ENCODE measurements around the gene MED16. TPM values are rescaled to one million over a fixed set of nuclear protein-coding genes. Genes with fewer than 3 reads are reported as not detected.

The MED16 gene
- polyA plus RNA-seq, 4 donors = 39.0 to 107 (median 70.3) TPM

DNA sequence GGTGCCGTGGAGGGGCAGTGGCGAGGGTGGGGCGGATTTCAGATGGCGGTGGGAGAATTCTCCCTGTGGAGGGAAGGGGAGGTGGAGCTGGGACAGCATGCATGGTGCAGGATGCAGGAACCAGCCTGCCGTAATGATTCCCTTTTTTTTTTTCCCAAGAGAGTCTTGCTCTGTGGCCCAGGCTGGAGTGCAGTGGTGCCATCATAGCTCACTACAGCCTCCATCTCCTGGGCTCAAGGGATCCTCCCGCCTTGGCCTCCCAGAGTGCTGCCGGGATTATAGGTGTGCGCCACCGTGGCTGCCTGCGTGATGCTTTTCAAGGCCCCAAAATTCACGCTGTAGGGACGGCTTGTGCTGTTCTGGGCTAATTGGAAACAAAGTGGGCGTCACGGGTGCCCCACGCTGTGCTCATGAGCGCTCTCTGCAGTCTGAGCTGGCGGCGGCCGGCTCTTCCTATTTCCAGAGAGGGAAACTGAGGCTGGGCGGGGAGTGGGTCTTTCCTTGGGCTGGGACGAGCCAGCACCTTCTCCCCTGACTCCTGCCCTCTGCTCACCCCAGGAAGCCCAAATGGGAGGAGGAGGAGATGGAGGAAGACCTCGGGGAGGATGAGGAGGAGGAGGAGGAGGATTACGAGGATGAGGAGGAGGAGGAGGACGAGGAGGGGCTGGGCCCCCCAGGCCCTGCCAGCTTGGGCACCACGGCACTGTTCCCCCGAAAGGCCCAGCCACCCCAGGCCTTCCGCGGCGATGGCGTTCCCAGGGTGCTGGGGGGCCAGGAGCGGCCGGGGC lies 39.1 kb upstream of the MED16 start:
- WGBS, 3 donors = 86 to 92% (median 90%) methylated on average over 24 to 32 of the region's 32 CpGs
- DNase-seq (no peak), FAIRE-seq (no peak)
- Histone ChIP-seq H3K4me1 (ENCODE audit: control insufficient read depth in 3 of 3, insufficient read depth in 2 of 3, low read depth in 1 of 3, low read length in 2 of 3) (peaks cover 0 to 47% (median 6%) of the 10 kb centered on the region in 3 donors), H3K36me3 (ENCODE audit: control insufficient read depth in 3 of 3, insufficient read depth in 2 of 3, low read depth in 1 of 3, low read length in 3 of 3) (peaks cover 0 to 96% (median 0%) of the 10 kb centered on the region in 3 donors), H3K27ac (ENCODE audit: low read depth in 1 of 3, low read length in 2 of 3) (peak overlapping the region in 2 of 3 donors; percentile 5 to 55), H3K9me3 (ENCODE audit: control insufficient read depth in 2 of 2, insufficient read depth in 1 of 2, low read depth in 1 of 2, low read length in 1 of 2) (peaks cover 0 to 1% of the 10 kb centered on the region in 2 donors), H3K27me3 (ENCODE audit: control insufficient read depth in 3 of 3, insufficient read depth in 3 of 3, low read length in 3 of 3) (no peaks in the 10 kb centered on the region), H3K4me3 (ENCODE audit: low read depth in 1 of 3, low read length in 3 of 3) (peak overlapping the region in 1 of 3 donors; percentile 37)

DNA sequence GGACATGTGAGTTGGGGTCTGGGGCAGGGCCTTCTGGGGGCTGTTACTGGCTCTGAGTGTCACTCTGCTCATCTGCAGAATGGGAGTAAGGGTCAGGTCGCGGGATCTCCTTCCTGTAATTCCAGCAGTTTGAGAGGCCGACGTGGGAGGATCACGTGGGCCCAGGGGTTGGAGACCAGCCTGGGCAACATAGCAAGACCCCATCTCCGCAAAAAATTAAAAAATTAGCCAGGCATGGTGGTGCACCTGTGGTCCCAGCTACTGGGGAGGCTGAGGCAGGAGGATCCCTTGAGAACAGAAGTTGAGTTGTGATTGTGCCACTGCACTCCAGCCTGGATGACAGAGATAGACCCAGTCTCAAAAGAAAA lies 36.9 kb upstream of the MED16 start:
- no peak for FAIRE-seq
- Histone ChIP-seq H3K4me3 (ENCODE audit: low read depth in 1 of 3, low read length in 3 of 3) (peak overlapping the region in 1 of 3 donors; percentile 7), H3K36me3 (ENCODE audit: control insufficient read depth in 3 of 3, insufficient read depth in 2 of 3, low read depth in 1 of 3, low read length in 3 of 3) (peaks cover 0 to 75% (median 0%) of the 10 kb centered on the region in 3 donors)

DNA sequence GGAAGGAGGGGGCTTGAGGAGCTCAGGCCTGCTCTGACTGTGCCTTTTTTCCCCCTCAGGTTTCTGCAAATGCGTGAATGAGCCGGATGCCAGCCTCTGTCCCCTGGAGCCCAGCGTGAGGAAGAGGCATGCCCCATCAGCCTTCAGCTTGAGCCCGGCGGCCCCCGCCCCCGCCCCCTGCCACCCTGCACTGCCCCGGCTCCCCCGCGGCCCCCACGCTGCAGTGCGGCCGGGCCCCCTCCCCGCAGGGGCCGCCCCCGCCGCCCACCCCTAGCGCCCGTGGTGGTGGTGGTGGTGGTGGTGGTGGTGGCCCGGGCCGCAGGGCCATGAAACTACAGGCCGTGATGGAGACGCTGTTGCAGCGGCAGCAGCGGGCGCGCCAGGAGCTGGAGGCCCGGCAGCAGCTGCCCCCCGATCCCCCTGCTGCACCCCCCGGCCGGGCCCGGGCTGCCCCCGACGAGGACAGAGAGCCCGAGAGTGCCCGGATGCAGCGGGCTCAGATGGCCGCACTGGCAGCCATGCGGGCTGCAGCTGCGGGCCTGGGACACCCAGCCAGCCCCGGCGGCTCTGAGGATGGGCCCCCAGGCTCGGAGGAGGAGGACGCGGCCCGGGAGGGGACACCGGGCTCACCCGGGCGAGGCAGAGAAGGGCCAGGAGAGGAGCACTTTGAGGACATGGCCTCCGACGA lies 36.4 kb upstream of the MED16 start:
- Histone ChIP-seq H3K27me3 (ENCODE audit: control insufficient read depth in 3 of 3, insufficient read depth in 3 of 3, low read length in 3 of 3) (no peaks in the 10 kb centered on the region), H3K4me3 (ENCODE audit: low read depth in 1 of 3, low read length in 3 of 3) (peak overlapping the region in 1 of 3 donors; percentile 30), H3K9me3 (ENCODE audit: control insufficient read depth in 2 of 2, insufficient read depth in 1 of 2, low read depth in 1 of 2, low read length in 1 of 2) (no peaks in the 10 kb centered on the region), H3K4me1 (ENCODE audit: control insufficient read depth in 3 of 3, insufficient read depth in 2 of 3, low read depth in 1 of 3, low read length in 2 of 3) (peaks cover 0 to 43% (median 6%) of the 10 kb centered on the region in 3 donors), H3K27ac (ENCODE audit: low read depth in 1 of 3, low read length in 2 of 3) (peak overlapping the region in 1 of 3 donors; percentile 99), H3K36me3 (ENCODE audit: control insufficient read depth in 3 of 3, insufficient read depth in 2 of 3, low read depth in 1 of 3, low read length in 3 of 3) (peaks cover 0 to 69% (median 0%) of the 10 kb centered on the region in 3 donors)
- FAIRE-seq = no peak
- DNase-seq = no peak
- 91 to 95% (median 94%) methylated on average over 25 to 51 of the region's 51 CpGs for WGBS, 3 donors

More for the DNA sequence above, 36.9 kb upstream of the MED16 start:
- peak overlapping the region in 1 of 3 donors; percentile 69 for H3K27ac ChIP-seq (ENCODE audit: low read depth in 1 of 3, low read length in 2 of 3)
- no peaks in the 10 kb centered on the region for H3K27me3 ChIP-seq (ENCODE audit: control insufficient read depth in 3 of 3, insufficient read depth in 3 of 3, low read length in 3 of 3)
- peaks cover 0 to 43% (median 6%) of the 10 kb centered on the region in 3 donors for H3K4me1 ChIP-seq (ENCODE audit: control insufficient read depth in 3 of 3, insufficient read depth in 2 of 3, low read depth in 1 of 3, low read length in 2 of 3)
- 94 to 98% (median 96%) methylated on average over 6 of the region's 6 CpGs for WGBS, 3 donors
- no peak for DNase-seq
- no peaks in the 10 kb centered on the region for H3K9me3 ChIP-seq (ENCODE audit: control insufficient read depth in 2 of 2, insufficient read depth in 1 of 2, low read depth in 1 of 2, low read length in 1 of 2)

DNA sequence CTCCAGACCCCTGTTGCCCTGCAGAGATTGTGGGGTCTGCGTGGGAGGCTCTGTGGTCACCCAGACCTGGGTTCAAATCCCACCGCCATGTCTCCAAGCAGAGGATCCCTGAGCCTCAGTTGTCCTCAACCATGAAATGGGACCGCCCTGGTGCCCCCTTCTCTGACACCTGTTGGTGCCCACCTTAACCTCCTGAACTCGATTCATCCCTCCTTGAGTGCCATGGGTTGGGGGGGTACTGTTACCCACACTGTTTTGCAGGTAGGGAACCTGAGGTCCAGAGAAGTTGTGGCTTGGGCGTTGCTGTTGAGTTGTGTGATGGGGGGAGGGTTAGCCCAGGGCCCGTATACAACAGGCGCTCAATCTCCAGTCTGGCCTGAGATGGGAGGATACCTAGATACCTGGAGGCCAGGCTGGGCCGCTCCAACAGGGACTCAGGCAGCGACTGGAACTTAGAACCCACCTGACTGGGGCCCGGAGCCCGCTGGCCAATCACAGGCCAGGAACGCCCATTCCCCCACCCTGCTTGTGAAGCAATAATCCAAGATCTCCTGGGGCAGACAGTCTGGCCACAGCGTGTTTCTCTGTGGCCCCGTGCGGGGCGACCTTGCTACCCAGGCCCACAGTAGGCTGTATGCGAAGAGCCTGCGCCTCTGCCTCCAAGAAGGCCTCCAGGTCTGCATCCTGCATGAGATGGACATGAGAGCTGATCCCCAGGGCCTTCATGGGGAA lies 35.6 kb upstream of the MED16 start:
- no peak for FAIRE-seq
- 78 to 84% (median 82%) methylated on average over 18 of the region's 18 CpGs for WGBS, 3 donors

DNA sequence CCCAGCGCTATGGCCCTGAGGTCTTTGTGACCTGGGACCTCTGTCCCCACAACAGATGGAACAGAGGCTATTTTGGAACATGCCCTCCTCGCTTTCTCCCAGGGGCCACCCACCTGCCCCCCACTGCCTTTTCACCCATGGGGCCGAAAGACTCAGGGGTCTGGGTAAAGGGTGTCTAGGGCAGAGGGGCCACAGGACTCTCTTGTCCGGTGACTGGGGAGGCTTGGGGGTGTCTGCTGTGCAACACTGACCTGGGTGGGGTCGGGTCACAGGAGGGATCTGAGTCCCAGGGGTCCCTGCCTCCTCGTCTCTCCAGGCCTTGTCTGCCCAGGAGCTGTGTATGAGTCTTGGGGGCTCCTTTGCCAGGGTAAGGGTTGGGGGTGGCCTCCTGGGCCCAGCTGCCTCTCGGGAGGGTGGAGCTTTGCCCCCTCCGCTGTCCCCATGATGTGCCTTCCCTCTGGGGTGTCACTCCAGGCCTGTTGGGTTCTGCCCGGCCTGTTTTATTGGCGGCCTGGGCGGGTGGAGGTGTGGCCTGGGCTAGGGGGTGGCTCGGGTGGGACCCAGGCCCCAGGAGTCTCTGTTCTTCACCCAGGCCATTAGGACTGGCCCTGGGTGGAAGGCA lies 34.9 kb upstream of the MED16 start:
- H3K27me3 ChIP-seq (ENCODE audit: control insufficient read depth in 3 of 3, insufficient read depth in 3 of 3, low read length in 3 of 3) = no peaks in the 10 kb centered on the region
- no peaks in the 10 kb centered on the region for H3K9me3 ChIP-seq (ENCODE audit: control insufficient read depth in 2 of 2, insufficient read depth in 1 of 2, low read depth in 1 of 2, low read length in 1 of 2)
- peak overlapping the region in 1 of 3 donors; percentile 99 for H3K4me3 ChIP-seq (ENCODE audit: low read depth in 1 of 3, low read length in 3 of 3)
- no peak for FAIRE-seq
- peak in 1 of 2 donors; percentile 90 for DNase-seq
- H3K27ac ChIP-seq (ENCODE audit: low read depth in 1 of 3, low read length in 2 of 3) = peak overlapping the region in 1 of 3 donors; percentile 99
- H3K36me3 ChIP-seq (ENCODE audit: control insufficient read depth in 3 of 3, insufficient read depth in 2 of 3, low read depth in 1 of 3, low read length in 3 of 3) = peaks cover 0 to 66% (median 0%) of the 10 kb centered on the region in 3 donors
- 70 to 83% (median 73%) methylated on average over 12 of the region's 12 CpGs for WGBS, 3 donors
- H3K4me1 ChIP-seq (ENCODE audit: control insufficient read depth in 3 of 3, insufficient read depth in 2 of 3, low read depth in 1 of 3, low read length in 2 of 3) = peaks cover 0 to 38% (median 3%) of the 10 kb centered on the region in 3 donors

More for the DNA sequence above, 35.6 kb upstream of the MED16 start:
- Histone ChIP-seq H3K4me3 (ENCODE audit: low read depth in 1 of 3, low read length in 3 of 3) (peak overlapping the region in 1 of 3 donors; percentile 99), H3K27ac (ENCODE audit: low read depth in 1 of 3, low read length in 2 of 3) (peak overlapping the region in 1 of 3 donors; percentile 99), H3K27me3 (ENCODE audit: control insufficient read depth in 3 of 3, insufficient read depth in 3 of 3, low read length in 3 of 3) (no peaks in the 10 kb centered on the region), H3K36me3 (ENCODE audit: control insufficient read depth in 3 of 3, insufficient read depth in 2 of 3, low read depth in 1 of 3, low read length in 3 of 3) (peaks cover 0 to 67% (median 0%) of the 10 kb centered on the region in 3 donors), H3K9me3 (ENCODE audit: control insufficient read depth in 2 of 2, insufficient read depth in 1 of 2, low read depth in 1 of 2, low read length in 1 of 2) (no peaks in the 10 kb centered on the region), H3K4me1 (ENCODE audit: control insufficient read depth in 3 of 3, insufficient read depth in 2 of 3, low read depth in 1 of 3, low read length in 2 of 3) (peaks cover 0 to 43% (median 6%) of the 10 kb centered on the region in 3 donors)
- DNase-seq = peak in 1 of 2 donors; percentile 94

DNA sequence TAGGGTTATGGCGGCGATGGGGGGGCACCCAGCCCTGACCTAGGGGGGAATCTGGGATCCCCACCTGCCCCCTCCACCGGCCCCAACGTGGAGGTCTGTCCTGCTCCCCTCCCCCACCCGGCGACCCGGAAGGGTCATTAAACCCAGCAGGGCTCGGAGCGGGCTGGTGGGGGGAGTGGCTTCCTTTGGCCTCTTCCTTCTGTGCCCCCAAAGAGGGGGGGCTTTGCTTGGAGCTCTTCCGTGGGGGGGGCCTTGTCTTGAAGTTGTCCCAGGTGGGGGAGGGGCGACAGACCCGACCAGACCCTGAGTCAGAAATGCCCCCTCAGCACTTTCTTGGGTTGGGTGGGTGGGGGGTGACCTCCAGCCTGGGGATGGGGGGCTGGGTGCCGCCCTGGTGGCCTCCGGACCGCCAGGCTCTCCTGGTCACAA lies 34.4 kb upstream of the MED16 start:
- Histone ChIP-seq H3K9me3 (ENCODE audit: control insufficient read depth in 2 of 2, insufficient read depth in 1 of 2, low read depth in 1 of 2, low read length in 1 of 2) (no peaks in the 10 kb centered on the region), H3K27me3 (ENCODE audit: control insufficient read depth in 3 of 3, insufficient read depth in 3 of 3, low read length in 3 of 3) (no peaks in the 10 kb centered on the region), H3K4me1 (ENCODE audit: control insufficient read depth in 3 of 3, insufficient read depth in 2 of 3, low read depth in 1 of 3, low read length in 2 of 3) (peaks cover 0 to 32% (median 0%) of the 10 kb centered on the region in 3 donors), H3K4me3 (ENCODE audit: low read depth in 1 of 3, low read length in 3 of 3) (peak overlapping the region; percentile 77 to 99 (median 88)), H3K36me3 (ENCODE audit: control insufficient read depth in 3 of 3, insufficient read depth in 2 of 3, low read depth in 1 of 3, low read length in 3 of 3) (peaks cover 0 to 60% (median 0%) of the 10 kb centered on the region in 3 donors), H3K27ac (ENCODE audit: low read depth in 1 of 3, low read length in 2 of 3) (peak overlapping the region in 2 of 3 donors; percentile 42 to 99)
- WGBS, 3 donors = 8 to 25% (median 13%) methylated on average over 10 to 15 of the region's 15 CpGs
- DNase-seq (peak in 1 of 2 donors; percentile 81), FAIRE-seq (no peak)

DNA sequence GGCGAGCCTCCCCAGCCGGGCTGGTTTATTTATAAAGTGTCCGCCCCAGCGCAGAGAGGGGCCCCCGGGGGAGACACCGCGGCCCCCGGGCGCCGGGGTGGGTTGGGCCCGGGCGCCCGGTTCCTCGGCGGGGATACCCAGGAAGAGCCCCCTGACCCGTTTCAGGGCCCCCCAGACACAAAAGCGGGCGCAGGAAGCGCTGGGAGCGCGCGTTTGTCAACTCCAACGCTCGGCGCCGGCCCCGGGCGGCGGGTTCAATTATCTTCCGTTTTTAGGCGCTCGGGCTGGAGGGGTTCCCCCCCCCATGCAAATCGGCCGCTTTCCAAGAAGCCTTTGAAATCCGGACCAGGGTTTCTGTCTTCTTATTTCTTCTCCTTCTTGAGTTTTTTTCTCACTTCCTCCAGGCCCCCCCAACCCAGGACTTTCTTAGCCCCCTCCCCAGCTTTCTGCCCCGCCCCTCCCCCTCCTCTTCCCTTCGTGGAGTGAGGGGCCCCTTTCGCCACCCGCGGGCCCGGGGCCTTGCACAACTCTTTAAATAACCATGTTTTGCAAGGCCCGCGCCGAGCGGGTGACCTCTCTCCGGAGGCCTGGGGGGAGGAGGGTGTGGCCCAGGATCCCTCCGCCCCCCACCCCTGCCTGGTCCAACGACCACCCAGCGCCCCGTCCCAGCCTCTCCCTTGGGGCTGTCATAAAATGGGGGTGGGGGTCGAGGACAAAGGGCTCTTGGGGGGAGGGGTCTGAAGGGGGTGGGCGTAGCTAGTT lies 33.8 kb upstream of the MED16 start:
- FAIRE-seq = no peak
- WGBS, 3 donors = 1% methylated on average over 47 to 52 of the region's 52 CpGs

More for the DNA sequence above, 33.8 kb upstream of the MED16 start:
- peak overlapping the region; percentile 77 to 99 (median 88) for H3K4me3 ChIP-seq (ENCODE audit: low read depth in 1 of 3, low read length in 3 of 3)
- H3K27ac ChIP-seq (ENCODE audit: low read depth in 1 of 3, low read length in 2 of 3) = peak overlapping the region; percentile 60 to 99 (median 85)
- H3K4me1 ChIP-seq (ENCODE audit: control insufficient read depth in 3 of 3, insufficient read depth in 2 of 3, low read depth in 1 of 3, low read length in 2 of 3) = peaks cover 0 to 30% (median 0%) of the 10 kb centered on the region in 3 donors
- no peaks in the 10 kb centered on the region for H3K27me3 ChIP-seq (ENCODE audit: control insufficient read depth in 3 of 3, insufficient read depth in 3 of 3, low read length in 3 of 3)
- H3K9me3 ChIP-seq (ENCODE audit: control insufficient read depth in 2 of 2, insufficient read depth in 1 of 2, low read depth in 1 of 2, low read length in 1 of 2) = no peaks in the 10 kb centered on the region
- peak; percentile 27 to 88 for DNase-seq
- H3K36me3 ChIP-seq (ENCODE audit: control insufficient read depth in 3 of 3, insufficient read depth in 2 of 3, low read depth in 1 of 3, low read length in 3 of 3) = peaks cover 0 to 54% (median 0%) of the 10 kb centered on the region in 3 donors

Data from small intestine (tissue), 7 donors.